Tibial artery (tissue), 4 donors: ENCODE data around the gene UTS2.
A peak's percentile ranks its signal among the peaks of the same experiment; 100 is the strongest.

Experiments
- DNase-seq, 2 donors: peaks; one replicate each; pipeline ENCODE4 v3.0.0-alpha.2; 2019
- H3K27ac ChIP-seq, 2 donors: fragments of 200-600 bp; sonication (generic) in 1 of 2; 1 replicate in 1 of 2; 2 replicates in 1 of 2; pipeline ENCODE4 v1.5.1; 2018 to 2019; ENCODE audit warnings: mild to moderate bottlenecking in 1 of 2
- H3K27me3 ChIP-seq, 2 donors: fragments of 200-600 bp; sonication (generic) in 1 of 2; one replicate each; pipeline versions ENCODE4 v1.5.1 to v1.6.0; 2016 to 2019
- H3K36me3 ChIP-seq, 3 donors: fragments of 200-600 bp; sonication (generic) in 2 of 3; one replicate each; pipeline ENCODE4 v1.5.1; 2016 to 2019; ENCODE audit warnings: mild to moderate bottlenecking in 2 of 3
- H3K4me1 ChIP-seq, 4 donors: fragments of 200-600 bp; sonication (generic) in 2 of 4; 1 replicate in 3 of 4; 2 replicates in 1 of 4; pipeline ENCODE4 v1.5.1; 2016 to 2019
- H3K4me3 ChIP-seq, 2 donors: fragments of 200-600 bp; sonication (generic) in 1 of 2; 1 replicate in 1 of 2; 2 replicates in 1 of 2; pipeline ENCODE4 v1.5.1; 2018 to 2019; ENCODE audit warnings: mild to moderate bottlenecking in 2 of 2
- H3K9me3 ChIP-seq, 3 donors: fragments of 200-600 bp; sonication (generic) in 1 of 3; one replicate each; pipeline ENCODE4 v1.5.1; 2016 to 2019
- intact Hi-C: fragments of 100-400 bp; cut with DNase I; formaldehyde crosslinking; loops from one replicate; pipeline ENCODE4 v1.15.0; 2023; ENCODE audit warnings: low total_unique reads
- TF ChIP-seq, protein P1 (sequence below), 2 experiments: fragments of 200-600 bp in 1 of 2; fragments of 450-650 bp in 1 of 2; IDR thresholded peaks; one replicate each; pipeline ENCODE4 v1.5.1; 2017 to 2019; ENCODE audit warnings: antibody characterized with exemption in 2 of 2, mild to moderate bottlenecking in 1 of 2, moderate library complexity in 1 of 2

UTS2 gene, protein sequence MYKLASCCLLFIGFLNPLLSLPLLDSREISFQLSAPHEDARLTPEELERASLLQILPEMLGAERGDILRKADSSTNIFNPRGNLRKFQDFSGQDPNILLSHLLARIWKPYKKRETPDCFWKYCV

DNA sequence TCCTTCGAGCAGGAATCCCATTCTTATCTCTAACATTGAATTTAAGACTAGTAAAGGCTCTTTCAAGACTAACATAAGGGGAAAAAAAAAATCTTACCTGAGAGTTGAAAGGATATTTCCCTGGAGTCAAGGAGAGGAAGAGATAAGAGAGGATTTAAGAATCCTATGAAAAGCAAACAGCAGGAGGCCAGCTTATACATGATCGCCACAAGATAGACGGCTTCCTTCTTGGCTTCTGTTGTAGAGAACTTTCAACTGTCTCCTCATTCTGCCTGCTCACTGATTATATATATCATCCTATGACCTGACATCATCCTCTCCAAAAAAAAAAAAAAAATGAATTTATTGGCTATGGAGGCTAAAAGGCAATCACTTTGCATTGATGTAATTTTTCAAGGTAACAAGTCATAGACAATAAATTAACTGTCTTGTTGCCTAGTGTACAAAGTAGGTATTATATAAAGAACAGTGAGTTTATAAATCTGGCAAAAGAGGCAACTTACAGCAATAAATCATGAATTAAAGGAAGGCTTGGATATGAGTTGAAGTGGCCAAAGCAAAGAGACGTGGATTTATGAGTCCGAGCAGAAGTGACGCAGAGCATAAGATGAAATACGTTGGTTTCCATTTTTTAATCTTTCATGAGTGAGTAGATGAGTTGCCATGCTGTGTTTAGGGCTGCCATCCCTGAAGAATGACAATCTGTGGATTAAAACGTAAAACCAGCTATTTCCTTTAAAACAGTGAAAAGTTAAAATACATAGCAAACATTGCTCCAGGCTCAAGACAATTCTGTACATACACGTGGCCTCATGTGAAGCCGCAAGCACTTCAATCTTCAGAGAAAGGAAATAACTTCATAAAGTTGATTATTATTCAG is at the start of gene UTS2:
Gene UTS2, minus strand, starts transcription at position 262 of the 880 bp plus-strand sequence. Its CDS starts 62 bp downstream, at position 200.
- peaks cover 0 to 6% (median 0%) of the 10 kb centered on the region in 3 donors for H3K36me3 ChIP-seq
- no peaks in the 10 kb centered on the region for H3K9me3 ChIP-seq
- TF ChIP-seq, protein P1, sequence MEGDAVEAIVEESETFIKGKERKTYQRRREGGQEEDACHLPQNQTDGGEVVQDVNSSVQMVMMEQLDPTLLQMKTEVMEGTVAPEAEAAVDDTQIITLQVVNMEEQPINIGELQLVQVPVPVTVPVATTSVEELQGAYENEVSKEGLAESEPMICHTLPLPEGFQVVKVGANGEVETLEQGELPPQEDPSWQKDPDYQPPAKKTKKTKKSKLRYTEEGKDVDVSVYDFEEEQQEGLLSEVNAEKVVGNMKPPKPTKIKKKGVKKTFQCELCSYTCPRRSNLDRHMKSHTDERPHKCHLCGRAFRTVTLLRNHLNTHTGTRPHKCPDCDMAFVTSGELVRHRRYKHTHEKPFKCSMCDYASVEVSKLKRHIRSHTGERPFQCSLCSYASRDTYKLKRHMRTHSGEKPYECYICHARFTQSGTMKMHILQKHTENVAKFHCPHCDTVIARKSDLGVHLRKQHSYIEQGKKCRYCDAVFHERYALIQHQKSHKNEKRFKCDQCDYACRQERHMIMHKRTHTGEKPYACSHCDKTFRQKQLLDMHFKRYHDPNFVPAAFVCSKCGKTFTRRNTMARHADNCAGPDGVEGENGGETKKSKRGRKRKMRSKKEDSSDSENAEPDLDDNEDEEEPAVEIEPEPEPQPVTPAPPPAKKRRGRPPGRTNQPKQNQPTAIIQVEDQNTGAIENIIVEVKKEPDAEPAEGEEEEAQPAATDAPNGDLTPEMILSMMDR (IDR thresholded peaks at IDR 0.05) = no peak
- H3K4me3 ChIP-seq = no peak within 1 kb of the TSS
- DNase-seq = no peak
- H3K4me1 ChIP-seq = no peaks in the 10 kb centered on the region
- H3K27ac ChIP-seq = no peak within 1 kb of the TSS
- intact Hi-C loops = no loop called here
- peaks cover 0 to 2% of the 10 kb centered on the region in 2 donors for H3K27me3 ChIP-seq

DNA sequence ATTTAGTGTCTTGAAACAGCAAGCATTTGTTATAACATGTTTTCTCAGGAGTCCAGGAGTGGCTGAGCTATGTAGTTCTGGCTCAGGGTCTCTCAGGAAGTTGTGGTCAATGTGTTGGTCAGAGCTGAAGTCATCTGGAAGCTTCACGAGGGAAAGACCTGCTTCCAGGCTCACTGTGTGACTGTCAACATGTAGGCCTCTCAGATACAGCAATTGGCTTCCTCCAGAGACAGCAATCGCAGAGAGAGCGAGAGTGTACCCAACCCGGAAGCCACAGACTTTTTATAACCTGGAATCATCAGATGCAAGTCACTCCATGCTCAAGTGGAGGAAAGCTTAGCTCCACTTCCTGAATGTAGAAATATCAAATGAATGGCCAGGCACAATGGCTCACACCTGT is 46.9 kb upstream of the UTS2 start:
- intact Hi-C loops = loop anchor here (10.0 kb wide), 2 partner anchors 95 to 235 kb away; no protein-coding TSS in a partner anchor
- no peak for DNase-seq
- TF ChIP-seq, protein P1 (IDR thresholded peaks at IDR 0.05) = no peak

DNA sequence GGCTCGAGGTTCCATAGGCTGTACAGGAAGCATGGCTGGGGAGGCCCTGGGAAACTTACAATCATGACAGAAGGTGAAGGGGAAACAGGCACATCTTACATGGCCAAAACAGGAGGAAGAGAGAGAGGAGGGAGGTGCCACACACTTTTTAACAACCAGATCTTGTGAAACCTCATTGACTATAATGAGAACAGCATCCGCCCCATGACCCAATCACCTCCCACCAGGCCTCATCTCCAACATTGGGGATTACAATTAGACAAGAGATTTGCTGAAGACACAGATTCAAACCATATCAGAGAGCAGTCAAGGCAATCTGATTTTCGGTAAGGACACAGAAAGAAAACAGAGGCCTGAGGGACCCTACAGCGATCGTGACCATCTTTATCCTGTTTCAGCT is 46.1 kb upstream of the UTS2 start:
- intact Hi-C loops = no loop called here
- no peak overlapping the region for H3K4me3 ChIP-seq
- TF ChIP-seq, protein P1 (IDR thresholded peaks at IDR 0.05) = no peak
- H3K27ac ChIP-seq = no peak overlapping the region
- no peaks in the 10 kb centered on the region for H3K9me3 ChIP-seq
- H3K27me3 ChIP-seq = no peaks in the 10 kb centered on the region
- no peak for DNase-seq
- peaks cover 0 to 13% (median 9%) of the 10 kb centered on the region in 4 donors for H3K4me1 ChIP-seq
- H3K36me3 ChIP-seq = no peaks in the 10 kb centered on the region

More for the DNA sequence above, 46.9 kb upstream of the UTS2 start:
- H3K27me3 ChIP-seq = no peaks in the 10 kb centered on the region
- H3K27ac ChIP-seq = no peak overlapping the region
- no peaks in the 10 kb centered on the region for H3K9me3 ChIP-seq
- peaks cover 0 to 5% (median 2%) of the 10 kb centered on the region in 4 donors for H3K4me1 ChIP-seq
- H3K4me3 ChIP-seq = no peak overlapping the region
- no peaks in the 10 kb centered on the region for H3K36me3 ChIP-seq

DNA sequence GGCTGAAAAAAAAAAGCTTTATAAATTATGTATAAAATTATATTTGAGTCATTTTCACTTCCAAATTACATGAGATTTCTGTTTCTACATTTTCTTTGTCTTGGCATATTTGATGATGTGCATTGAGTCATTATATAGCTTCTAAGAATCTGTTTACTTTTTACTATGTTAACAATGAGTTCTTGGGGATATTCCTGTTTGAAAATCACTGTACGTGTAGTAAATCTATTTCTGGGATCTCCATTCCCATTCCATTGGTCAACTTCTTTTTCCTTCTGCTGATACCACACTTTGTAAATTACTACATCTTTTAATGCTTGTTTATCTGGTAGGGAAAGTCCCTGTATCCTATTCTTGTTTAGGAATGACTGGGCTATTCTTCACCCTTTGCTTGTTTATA is 44.1 kb upstream of the UTS2 start:
- intact Hi-C loops = no loop called here
- Histone ChIP-seq H3K27ac (no peak overlapping the region), H3K27me3 (no peaks in the 10 kb centered on the region), H3K4me3 (no peak overlapping the region), H3K4me1 (peaks cover 0 to 18% (median 13%) of the 10 kb centered on the region in 4 donors), H3K36me3 (no peaks in the 10 kb centered on the region), H3K9me3 (no peaks in the 10 kb centered on the region)
- DNase-seq = no peak
- TF ChIP-seq, protein P1 (IDR thresholded peaks at IDR 0.05) = no peak

DNA sequence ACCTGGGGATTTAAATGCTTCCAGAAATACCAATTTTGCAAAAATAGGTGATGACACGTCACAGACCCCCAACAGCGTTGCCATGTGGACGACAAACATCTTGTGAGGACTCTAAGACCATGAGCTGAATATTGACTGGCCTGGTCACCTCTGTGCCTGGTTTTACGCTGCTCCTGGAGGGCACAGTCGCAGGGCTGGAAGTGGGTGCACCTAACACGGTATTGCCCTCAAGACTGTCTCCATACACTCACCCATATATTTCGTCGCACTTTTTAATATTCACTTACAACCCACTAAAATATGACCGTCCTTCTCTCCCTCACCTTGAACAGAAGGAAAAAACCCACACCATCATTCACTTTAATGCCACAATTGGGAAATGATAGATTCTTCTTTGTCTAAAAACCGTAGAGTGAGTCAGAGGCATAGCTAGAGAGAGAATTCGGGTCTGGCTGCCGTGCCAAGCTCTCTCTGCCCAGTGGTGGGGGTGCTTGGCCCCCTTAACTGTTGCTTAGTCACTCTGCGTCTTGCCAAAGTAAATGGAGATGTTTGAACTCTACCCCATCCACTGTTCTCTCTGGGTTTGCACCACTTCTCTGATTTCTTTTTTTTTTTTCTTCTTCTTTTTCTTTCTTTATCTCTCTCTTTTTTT is 40.8 kb upstream of the UTS2 start:
- intact Hi-C loops = no loop called here
- peaks cover 0 to 18% (median 13%) of the 10 kb centered on the region in 4 donors for H3K4me1 ChIP-seq
- TF ChIP-seq, protein P1 (IDR thresholded peaks at IDR 0.05) = no peak
- H3K27me3 ChIP-seq = peaks cover 0 to 9% of the 10 kb centered on the region in 2 donors
- no peak overlapping the region for H3K4me3 ChIP-seq
- H3K36me3 ChIP-seq = no peaks in the 10 kb centered on the region
- peak overlapping the region; percentile 14 to 58 for H3K27ac ChIP-seq
- peak; percentile 77 to 90 for DNase-seq
- H3K9me3 ChIP-seq = no peaks in the 10 kb centered on the region
